ENCODE data around the gene VPS33B.

DNA sequence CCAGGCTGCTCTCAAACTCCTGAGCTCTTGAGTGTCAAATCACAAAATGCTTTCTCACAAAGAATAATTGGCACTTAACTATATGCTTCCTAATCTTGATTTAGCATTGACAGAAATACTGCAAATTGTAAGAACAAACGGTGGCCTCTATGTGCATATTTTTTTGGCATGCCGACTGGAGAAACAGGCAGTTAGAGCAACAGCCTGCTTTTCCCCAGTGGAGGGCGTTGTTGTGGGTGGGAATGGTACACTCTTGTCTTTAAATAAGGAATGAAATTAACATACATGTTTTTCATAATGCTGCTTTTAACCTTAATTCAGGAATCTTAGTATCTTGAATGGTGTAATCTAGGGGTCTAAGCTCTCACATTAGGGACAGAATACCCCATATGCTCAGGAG lies 46.6 kb upstream of the VPS33B start:
- TF ChIP-seq, protein P1, sequence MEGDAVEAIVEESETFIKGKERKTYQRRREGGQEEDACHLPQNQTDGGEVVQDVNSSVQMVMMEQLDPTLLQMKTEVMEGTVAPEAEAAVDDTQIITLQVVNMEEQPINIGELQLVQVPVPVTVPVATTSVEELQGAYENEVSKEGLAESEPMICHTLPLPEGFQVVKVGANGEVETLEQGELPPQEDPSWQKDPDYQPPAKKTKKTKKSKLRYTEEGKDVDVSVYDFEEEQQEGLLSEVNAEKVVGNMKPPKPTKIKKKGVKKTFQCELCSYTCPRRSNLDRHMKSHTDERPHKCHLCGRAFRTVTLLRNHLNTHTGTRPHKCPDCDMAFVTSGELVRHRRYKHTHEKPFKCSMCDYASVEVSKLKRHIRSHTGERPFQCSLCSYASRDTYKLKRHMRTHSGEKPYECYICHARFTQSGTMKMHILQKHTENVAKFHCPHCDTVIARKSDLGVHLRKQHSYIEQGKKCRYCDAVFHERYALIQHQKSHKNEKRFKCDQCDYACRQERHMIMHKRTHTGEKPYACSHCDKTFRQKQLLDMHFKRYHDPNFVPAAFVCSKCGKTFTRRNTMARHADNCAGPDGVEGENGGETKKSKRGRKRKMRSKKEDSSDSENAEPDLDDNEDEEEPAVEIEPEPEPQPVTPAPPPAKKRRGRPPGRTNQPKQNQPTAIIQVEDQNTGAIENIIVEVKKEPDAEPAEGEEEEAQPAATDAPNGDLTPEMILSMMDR (IDR thresholded peaks at IDR 0.05), result peak; percentile 2; the same call in 1 of the 2 replicates
- TF ChIP-seq ZFX (IDR thresholded peaks at IDR 0.05; ENCODE audit: borderline replicate concordance), result no peak

All from 22Rv1 (cell line).